GM18951 (cell line): ENCODE data around the gene NFKBIB.
"Not testable (repeated sequence)": the region's sequence is repeated elsewhere in the genome, so short reads cannot be mapped to it uniquely, and the experiment has no call there.

Experiments
- POLR2A ChIP-seq: IDR thresholded peaks from 4 replicates; pipeline ENCODE4 v1.6.1; 2011; ENCODE audit warnings: mild to moderate bottlenecking; ENCODE audit not compliant: insufficient read length, insufficient read depth; ENCODE audit errors: extremely low read depth
- in situ Hi-C: fragments of 300-500 bp; cut with MboI; formaldehyde crosslinking; loops from one replicate; pipeline ENCODE4 v1.12.0; 2022; ENCODE audit warnings: low sequenced_read_pairs, mixed read lengths, inconsistent platforms; ENCODE audit not compliant: unreplicated experiment

Gene NFKBIB

GRCh38 chr19:38867171-38867780, 32.5 kb upstream of the NFKBIB start:
- in situ Hi-C loops, result no loop called here
- TF ChIP-seq POLR2A, result no peak

- in situ Hi-C loops, result no loop called here
- TF ChIP-seq POLR2A, result no peak
Measured at GRCh38 chr19:38868551-38868950, 31.2 kb upstream of the NFKBIB start.

DNA sequence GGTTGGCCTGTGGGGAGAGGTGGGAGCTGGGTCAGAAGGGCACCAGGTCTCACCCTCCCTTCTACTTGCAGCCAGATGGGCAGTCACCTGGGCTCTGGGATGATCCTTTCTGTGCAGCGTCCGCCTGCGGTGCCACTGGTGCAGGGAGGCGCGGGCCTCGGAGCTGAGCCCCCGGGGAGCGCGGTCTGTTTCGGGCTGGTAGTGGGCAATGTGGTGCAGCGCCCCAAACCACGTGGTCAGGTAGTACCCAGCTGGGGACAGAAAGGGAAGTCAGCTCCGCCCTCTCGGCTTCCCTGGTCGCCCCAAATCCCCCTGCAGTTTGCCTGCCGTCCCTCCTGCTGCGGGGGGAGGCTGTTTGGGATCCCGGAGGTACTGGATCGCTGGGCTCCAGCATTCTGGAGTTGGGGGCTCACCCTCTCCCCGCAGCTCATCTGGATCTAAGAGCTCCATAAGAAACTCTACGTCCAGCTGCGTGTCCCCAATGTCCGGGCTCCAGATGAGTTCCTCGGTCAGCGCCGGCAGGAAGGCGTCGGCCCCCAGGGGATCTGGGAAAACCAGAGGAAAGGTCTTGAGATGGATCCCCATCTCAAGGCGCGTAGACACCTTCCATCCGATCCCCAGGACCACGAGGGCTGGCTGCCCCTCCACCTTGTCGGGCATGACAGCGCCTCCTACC, 30.5 kb upstream of the NFKBIB start:
- in situ Hi-C loops, result no loop called here
- no peak for TF ChIP-seq POLR2A

DNA sequence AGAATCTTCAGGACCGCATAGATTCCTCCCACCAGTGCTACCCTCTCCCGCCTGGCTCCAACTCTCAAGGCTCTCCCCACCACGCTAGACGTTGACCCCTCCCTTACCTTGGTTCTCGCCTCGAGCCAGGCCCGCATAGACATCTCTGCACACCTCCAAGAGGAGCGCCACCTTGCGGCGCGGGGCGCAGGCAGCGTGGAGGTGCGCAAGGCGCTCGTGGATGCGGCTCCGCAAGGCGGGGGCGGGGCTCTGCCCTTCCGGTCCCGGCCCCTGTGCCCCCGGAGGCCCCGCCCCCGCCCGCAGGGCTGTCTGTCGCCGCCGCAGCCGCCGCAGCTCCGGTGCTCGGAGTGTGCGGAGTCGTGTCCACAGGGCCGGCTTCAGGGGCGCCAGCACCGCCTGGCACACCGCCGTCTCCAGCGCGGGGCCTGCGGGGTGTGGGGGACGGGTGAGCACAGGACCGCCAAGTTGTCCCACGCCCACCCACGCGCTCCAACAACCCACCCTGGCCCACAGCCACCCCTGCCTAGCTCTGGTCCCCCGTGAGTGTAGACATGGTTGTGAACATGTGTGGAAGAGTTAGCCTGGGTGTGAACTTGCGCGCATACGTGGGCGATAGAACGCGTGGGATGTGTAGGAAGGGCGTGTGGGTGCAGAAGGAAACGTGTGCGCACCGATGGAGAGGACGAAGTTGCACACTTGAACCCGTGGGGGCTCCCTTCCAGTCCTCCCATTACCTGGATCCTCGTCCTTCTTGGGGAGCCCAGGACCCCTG, 29.7 kb upstream of the NFKBIB start:
- peak; percentile 23 for TF ChIP-seq POLR2A
- in situ Hi-C loops, result no loop called here

DNA sequence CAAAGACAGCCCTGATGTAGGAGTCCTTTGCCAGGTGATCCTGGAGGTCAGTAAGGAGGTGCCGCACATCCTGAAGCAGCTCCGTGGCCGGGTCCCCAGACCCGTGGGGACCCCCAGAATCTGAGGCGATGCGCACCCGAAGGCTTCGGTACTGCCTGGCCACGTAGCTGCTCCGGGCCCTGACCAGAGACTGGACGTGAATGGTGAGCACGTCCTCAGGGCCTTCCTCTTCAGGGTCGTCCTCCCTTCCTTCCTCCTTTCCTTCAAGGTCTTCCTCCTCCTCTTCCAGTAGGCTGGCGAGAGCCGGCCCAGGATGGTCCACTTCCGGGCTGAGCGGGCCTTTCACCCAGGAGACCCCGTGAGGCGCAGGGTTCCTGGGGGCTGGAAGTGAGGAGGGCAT, 29.2 kb upstream of the NFKBIB start:
- no peak for TF ChIP-seq POLR2A
- in situ Hi-C loops, result no loop called here

DNA sequence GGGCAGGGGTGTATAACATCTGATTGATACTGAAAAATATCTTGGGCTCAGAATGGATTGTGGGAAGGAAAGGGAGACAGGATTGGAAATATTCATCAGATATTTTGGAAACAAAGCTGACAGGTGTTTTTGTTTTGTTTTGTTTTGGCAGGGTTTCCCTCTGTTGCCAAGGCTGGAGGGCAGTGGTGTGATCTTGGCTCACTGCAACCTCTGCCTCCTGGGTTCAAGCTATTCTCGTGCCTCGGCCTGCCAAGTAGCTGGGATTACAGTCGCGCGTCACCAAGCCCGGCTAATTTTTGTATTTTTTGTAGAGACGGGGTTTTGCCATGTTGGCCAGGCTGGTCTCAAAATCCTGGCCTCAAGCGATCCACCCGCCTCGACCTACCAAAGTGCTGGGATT, 26.4 kb upstream of the NFKBIB start:
- in situ Hi-C loops, result not testable (repeated sequence)

DNA sequence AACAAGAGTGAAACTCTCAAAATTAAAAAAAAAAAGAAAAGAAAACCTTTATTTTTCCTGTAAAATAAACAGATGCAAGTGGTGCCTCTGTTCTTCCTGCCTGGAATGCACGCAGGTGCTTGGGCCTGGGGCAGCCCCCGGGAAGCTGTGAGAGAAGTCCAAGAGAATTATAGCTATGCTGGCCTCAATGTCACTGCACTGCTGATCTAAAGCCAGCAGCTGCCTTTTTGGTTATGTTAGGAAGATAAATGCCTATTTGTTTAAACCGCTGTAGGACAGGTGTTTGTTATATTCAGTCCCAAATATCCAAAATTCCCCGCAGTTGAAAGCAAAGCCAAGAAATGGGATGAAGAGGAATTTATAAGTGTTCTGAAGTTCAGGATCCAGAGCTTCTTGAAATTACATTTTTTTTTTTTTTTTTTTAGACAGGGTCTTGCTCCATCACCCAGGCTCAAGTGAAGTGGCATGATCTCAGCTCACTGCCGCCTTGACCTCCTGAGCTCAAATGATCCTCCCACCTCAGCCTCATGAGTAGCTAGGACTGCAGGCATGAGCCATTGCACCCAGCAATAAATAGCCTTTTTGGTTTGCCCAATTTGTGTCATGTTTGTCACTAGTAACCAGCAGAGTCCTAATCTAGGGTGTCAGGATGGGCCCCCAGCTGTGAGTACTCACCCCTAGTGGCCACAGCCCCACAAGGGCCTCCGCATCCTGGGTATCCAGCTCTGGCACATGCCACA, 23.9 kb upstream of the NFKBIB start:
- no peak for TF ChIP-seq POLR2A

GRCh38 chr19:38877781-38878574, 21.8 kb upstream of the NFKBIB start, which contains the start of gene RINL:
Gene RINL (minus strand): TSS chr19:38878275. CDS start chr19:38876742, 1,533 bp downstream.
- peak; percentile 80 for TF ChIP-seq POLR2A
- in situ Hi-C loops, result no loop called here

More for the DNA sequence above, 23.9 kb upstream of the NFKBIB start:
- in situ Hi-C loops, result no loop called here

DNA sequence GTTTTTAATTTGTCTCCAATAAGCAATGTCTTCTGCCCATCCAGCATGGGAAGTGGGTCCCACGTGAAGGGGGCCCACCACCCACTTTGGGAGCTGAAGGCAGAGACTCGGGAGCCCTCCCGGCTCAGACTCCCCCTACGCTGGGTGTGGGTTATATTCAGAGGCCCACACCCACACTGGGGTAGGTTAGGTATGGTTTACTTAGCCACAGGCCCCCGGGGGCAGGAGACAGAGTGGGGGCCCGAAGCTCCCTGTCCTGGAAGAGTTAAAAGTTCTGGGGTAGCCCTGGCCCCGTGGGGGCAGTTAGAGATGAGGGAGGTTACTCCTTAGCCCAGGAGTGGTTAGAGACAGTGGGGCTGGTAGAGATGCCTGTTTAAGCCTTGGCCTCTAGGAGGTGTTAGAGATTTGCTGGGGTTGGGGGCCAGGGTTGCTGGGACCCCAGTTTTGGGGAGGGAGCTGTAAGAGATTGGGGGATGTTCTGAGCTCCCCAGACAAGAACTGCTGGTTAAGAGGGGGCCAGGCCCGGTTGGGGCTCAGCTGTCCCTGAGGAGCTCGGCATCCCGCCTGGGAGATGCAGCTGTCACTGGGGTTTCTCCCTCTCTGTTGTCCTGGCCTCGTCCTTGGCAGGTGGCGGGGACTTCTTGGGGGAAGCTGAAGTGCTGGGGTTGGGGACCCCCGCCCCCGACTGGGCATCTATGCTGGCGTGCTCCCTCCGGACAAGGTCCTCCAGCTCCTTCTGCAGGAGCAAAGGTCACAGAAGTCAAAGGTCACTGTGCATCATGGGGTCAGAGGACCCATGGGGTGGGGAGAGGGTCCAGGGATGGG, 21.0 kb upstream of the NFKBIB start:
- in situ Hi-C loops, result no loop called here
- no peak for TF ChIP-seq POLR2A

DNA sequence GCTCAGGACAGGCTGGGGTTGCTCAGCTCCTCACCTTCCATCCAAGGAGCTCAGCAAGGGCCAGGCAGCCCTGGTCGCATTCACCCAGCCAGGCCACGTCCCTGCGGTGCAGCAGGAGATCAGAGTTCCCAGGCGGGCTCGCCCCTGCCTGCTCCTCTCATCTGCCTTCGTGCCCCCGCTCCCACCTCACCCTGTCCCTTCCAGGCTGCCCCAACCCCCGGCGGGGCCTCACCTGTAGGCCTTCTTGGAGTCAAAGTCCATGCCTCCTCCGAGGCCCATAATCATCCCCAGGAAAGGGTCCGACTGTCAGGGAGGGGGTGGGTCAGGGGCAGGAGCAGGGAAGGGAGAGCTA, 20.4 kb upstream of the NFKBIB start:
- in situ Hi-C loops, result no loop called here
- TF ChIP-seq POLR2A, result no peak

- TF ChIP-seq POLR2A, result no peak
- in situ Hi-C loops, result no loop called here
Measured at GRCh38 chr19:38880076-38880881, 19.5 kb upstream of the NFKBIB start.
